DMS53 treated with DMSO at 0.1 percent for 48 hours (cell line): ENCODE results near the gene TTL.
A peak's percentile ranks its signal among the peaks of the same experiment; 100 is the strongest.
"Not testable (repeated sequence)": the region's sequence is repeated elsewhere in the genome, so short reads cannot be mapped to it uniquely, and the experiment has no call there.

Source experiments
- DNase-seq: peaks from one replicate; lab custom pipeline; 2025; ENCODE audit not compliant: unreplicated experiment; lab: John Stamatoyannopoulos, UW

TTL gene

GRCh38 chr2:112474844-112475486, 7.0 kb upstream of the TTL start:
- DNase-seq: no peak

GRCh38 chr2:112476434-112476833, 5.5 kb upstream of the TTL start:
- no peak for DNase-seq

DNA sequence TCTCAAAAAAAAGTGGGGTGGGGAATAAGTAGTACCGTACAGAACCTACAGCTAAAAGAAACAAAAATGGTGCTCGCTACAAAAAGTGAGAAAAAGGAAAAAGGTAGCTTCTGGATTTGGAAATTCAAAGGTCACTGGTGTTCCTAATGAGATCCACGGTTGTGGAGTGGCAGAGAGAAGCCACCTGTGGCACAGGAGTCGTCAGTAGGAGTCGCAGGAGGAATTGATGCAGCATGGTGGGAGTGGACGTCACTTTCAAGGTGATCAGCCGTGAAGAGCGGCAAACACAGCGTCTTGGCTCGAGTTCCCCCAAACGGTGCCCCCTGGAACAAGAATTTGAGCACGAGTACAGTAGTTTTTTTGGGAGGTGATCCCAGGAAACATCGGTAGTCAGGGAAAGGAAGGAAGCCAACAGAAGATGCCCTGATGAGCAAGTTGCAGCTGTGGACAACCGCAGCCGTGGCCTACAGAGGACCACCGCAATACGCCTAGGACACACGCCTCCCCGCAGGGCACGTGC, 1.4 kb upstream of the TTL start:
- peak; percentile 17 for DNase-seq

DNA sequence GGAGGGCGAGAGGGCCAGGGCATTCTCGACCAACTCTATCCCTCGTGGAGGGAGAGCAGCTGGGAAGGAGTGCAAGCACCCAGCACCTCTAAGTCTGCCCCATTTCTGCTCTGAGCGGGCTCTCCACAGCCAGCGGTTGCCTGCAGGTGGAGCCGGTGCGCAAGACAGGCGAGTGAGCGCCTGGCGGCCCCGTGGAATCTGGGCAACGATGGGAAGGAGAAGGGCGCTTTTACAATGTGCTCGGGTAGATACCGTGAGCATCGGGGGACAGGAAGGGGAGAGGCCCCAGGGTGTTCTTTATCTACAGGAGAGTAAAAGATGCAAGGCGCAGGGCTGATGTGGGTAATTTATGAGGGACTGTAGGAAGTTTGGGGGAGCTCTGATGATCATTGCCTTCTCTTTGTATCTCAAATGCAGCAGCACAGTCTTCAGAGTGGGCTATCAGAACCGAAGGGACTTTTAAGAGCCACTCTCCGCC, 867 bp upstream of the TTL start:
- DNase-seq: peak; percentile 79

- peak; percentile 55 for DNase-seq
Observed at GRCh38 chr2:112482309-112483041, 519 bp downstream of the TTL start.

DNA sequence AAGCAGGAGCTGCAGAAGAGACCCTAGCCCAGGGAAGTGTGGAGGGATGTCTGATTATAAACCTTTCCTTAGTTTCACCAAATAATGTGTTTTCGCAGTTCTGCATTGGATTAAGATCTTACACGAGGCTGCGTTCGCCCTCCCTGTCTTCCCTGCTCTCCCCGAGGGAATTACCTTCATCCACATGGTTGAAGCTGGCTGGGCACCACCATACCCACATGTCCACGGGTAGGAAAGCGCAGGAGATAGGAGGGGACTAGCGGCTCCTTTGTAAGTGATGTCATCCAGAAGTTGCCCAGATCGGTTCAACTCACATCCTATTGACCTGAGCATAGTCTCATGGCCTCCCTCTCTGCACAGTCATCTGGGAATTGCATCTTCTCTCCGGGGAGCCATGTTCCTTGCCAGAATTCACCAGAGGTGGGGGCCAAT, 1.1 kb downstream of the TTL start:
- no peak for DNase-seq

- no peak for DNase-seq
Observed at GRCh38 chr2:112483831-112484230, 1.9 kb downstream of the TTL start.

DNA sequence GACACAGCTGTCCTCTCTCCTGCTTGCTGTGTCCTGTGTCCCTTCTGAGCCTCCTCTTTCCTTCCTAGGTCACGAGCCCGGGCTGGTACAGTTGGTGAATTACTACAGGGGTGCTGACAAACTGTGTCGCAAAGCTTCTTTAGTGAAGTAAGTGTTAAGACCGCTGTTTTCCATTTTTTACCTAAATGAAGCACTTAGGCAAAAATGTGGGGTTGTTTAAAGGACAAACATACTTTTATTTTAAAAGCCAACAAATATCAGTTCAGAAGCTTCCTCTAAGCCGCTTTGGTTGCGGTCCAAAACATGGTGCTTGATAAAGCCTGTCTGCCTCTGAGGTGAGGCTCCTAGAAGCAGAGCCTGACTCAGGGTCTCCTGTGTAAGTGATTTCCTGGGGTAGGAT, 3.9 kb downstream of the TTL start:
- DNase-seq: no peak

GRCh38 chr2:112486895-112487294, 4.9 kb downstream of the TTL start:
- no peak for DNase-seq

- no peak for DNase-seq
Observed at GRCh38 chr2:112487444-112487961, 5.5 kb downstream of the TTL start.

- DNase-seq: no peak
Observed at GRCh38 chr2:112488201-112488600, 6.2 kb downstream of the TTL start.

DNA sequence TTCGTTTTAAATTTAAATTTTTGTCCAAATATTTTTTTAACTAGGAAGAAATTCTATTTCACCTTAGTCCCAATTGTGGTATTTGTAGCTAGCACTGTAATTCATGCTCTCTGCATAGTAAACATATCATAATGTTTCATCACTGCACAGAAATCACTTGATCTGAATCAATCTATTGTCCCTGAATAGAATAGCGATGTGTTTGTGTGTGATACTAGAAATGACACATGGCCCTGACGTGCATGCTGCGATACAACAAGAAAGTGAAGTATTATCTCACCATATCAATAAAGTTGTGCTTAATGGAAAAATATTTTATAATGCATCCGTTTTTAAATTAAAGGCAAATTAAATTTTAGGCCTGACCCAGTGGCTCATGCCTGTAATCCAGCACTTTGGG, 10.0 kb downstream of the TTL start:
- DNase-seq: no peak

DNA sequence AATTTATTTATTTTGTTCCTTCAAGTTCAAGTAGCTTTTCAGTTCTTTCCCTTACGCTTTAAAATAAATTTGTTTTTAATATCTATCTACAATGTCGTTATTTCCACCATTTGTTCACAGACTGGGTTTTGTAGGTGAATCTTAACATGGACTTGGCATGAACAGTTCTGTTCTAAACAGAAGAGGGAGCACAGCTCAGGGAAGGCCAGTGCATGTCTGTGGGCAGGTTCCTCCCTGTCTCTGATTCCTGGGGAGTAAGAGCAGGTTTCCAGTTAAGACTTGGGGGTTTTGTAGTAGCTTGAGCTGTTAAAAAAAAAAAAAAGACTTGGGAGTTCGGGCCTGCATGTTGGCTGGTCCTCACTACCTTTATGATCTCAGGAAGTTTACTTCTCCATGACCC, 11.1 kb downstream of the TTL start:
- no peak for DNase-seq

- DNase-seq: no peak
Observed at GRCh38 chr2:112493858-112494648, 12.1 kb downstream of the TTL start.

GRCh38 chr2:112494828-112495227, 12.9 kb downstream of the TTL start:
- DNase-seq: no peak

DNA sequence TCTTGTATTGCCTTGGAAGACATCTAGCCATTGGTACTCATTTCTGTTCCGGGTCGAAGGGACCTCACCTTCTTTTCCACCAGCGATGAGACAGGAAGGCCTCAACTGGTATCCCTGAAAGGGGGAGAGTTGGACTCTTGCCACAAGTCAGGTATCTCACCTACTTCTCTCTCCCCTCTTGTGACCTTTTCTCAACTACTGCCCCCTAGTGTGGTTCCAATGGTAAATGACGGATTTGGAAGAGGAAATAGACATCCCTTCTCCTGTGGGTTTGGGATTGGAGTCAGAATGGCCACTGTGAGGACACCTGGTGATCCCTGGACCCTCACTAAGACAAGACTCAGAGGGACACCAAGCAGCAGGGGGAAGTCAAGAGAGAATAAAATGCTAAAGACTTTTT, 13.9 kb downstream of the TTL start:
- not testable (repeated sequence) for DNase-seq

GRCh38 chr2:112500850-112501484, 19.0 kb downstream of the TTL start:
- DNase-seq: peak; percentile 57

DNA sequence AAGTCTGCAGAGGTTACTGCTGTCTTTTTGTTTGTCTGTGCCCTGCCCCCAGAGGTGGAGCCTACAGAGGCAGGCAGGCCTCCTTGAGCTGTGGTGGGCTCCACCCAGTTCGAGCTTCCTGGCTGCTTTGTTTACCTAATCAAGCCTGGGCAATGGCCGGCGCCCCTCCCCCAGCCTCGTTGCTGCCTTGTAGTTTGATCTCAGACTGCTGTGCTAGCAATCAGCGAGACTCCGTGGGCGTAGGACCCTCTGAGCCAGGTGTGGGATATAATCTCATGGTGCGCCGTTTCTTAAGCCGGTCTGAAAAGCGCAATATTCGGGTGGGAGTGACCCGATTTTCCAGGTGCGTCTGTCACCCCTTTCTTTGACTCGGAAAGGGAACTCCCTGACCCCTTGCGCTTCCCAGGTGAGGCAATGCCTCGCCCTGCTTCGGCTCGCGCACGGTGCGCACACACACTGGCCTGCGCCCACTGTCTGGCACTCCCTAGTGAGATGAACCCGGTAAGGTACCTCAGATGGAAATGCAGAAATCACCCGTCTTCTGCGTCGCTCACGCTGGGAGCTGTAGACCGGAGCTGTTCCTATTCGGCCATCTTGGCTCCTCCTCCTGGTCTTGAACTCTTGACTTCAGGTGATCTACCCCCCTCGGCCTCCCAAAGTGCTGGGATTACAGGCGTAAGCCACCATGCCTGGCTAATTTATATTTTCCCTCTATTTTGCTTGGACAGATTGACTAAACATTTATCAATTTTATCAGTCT, 27.5 kb downstream of the TTL start:
- DNase-seq: not testable (repeated sequence)

- DNase-seq: no peak
Observed at GRCh38 chr2:112516801-112517200, 34.8 kb downstream of the TTL start.

GRCh38 chr2:112518807-112519206, 36.9 kb downstream of the TTL start:
- DNase-seq: no peak
